Nephron (organoid): ENCODE data around the gene SIGLEC15.

Experiments
- H3K27ac Mint-ChIP-seq, 3 experiments: 2 replicates each; pipeline ENCODE4 v1.8.0; 2020; ENCODE audit warnings: mixed read lengths in 3 of 3, mild to moderate bottlenecking in 2 of 3, moderate library complexity in 1 of 3
- H3K27me3 Mint-ChIP-seq: 2 replicates; pipeline ENCODE4 v1.8.0; 2021; ENCODE audit warnings: low read depth, mild to moderate bottlenecking, moderate library complexity, mixed read lengths
- H3K36me3 Mint-ChIP-seq: 2 replicates; pipeline ENCODE4 v1.8.0; 2020; ENCODE audit warnings: low read depth, mixed read lengths
- H3K4me1 Mint-ChIP-seq: 2 replicates; pipeline ENCODE4 v1.8.0; 2020; ENCODE audit warnings: mixed read lengths
- H3K4me3 Mint-ChIP-seq, 3 experiments: 2 replicates each; pipeline ENCODE4 v1.8.0; 2020; ENCODE audit warnings: mild to moderate bottlenecking in 3 of 3, mixed read lengths in 3 of 3, moderate library complexity in 2 of 3
- H3K9me3 Mint-ChIP-seq: 2 replicates; pipeline ENCODE4 v1.8.0; 2020; ENCODE audit warnings: mixed read lengths
- TF ChIP-seq, protein P1 (sequence below), 3 experiments: fragments of 200-600 bp; sonication (generic); IDR thresholded peaks; one replicate each; pipeline ENCODE4 v1.5.0; 2021; ENCODE audit warnings: antibody characterized with exemption in 3 of 3; ENCODE audit not compliant: unreplicated experiment in 3 of 3

The SIGLEC15 gene

GRCh38 chr18:45833846-45834245, 8.4 kb downstream of the SIGLEC15 start:
- Mint-ChIP-seq H3K4me3 (no peak overlapping the region), H3K27me3 (peaks cover 56% of the 10 kb centered on the region), H3K27ac (no peak overlapping the region), H3K9me3 (peaks cover 2% of the 10 kb centered on the region), H3K4me1 (peaks cover 19% of the 10 kb centered on the region), H3K36me3 (no peaks in the 10 kb centered on the region)
- TF ChIP-seq, protein P1, sequence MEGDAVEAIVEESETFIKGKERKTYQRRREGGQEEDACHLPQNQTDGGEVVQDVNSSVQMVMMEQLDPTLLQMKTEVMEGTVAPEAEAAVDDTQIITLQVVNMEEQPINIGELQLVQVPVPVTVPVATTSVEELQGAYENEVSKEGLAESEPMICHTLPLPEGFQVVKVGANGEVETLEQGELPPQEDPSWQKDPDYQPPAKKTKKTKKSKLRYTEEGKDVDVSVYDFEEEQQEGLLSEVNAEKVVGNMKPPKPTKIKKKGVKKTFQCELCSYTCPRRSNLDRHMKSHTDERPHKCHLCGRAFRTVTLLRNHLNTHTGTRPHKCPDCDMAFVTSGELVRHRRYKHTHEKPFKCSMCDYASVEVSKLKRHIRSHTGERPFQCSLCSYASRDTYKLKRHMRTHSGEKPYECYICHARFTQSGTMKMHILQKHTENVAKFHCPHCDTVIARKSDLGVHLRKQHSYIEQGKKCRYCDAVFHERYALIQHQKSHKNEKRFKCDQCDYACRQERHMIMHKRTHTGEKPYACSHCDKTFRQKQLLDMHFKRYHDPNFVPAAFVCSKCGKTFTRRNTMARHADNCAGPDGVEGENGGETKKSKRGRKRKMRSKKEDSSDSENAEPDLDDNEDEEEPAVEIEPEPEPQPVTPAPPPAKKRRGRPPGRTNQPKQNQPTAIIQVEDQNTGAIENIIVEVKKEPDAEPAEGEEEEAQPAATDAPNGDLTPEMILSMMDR (IDR thresholded peaks at IDR 0.05; ENCODE audit: unreplicated experiment in 3 of 3) = no peak

DNA sequence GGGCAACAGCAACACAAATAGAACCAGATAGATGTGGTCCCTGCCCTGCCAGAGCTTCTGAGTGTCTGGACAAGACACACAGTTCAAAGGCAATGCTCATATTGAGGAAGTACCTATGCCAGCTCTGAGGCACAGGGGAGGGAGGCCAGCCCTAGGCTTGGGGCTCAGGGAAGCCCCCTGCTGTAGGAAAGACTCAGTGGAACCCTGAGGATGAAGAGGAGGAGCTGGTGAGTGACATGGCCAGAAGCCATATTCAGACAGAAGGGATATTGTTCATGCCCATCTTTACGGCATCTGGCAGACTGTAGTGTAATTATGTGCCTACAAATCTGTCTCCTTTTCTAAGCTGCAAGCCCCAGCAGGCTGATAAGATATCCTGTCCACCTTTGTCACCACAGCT, 8.8 kb downstream of the SIGLEC15 start:
- H3K9me3 Mint-ChIP-seq = peaks cover 2% of the 10 kb centered on the region
- no peak overlapping the region for H3K27ac Mint-ChIP-seq
- peaks cover 14% of the 10 kb centered on the region for H3K4me1 Mint-ChIP-seq
- peaks cover 61% of the 10 kb centered on the region for H3K27me3 Mint-ChIP-seq
- H3K36me3 Mint-ChIP-seq = no peaks in the 10 kb centered on the region
- TF ChIP-seq, protein P1 (IDR thresholded peaks at IDR 0.05; ENCODE audit: unreplicated experiment in 3 of 3) = no peak
- H3K4me3 Mint-ChIP-seq = no peak overlapping the region

- no peaks in the 10 kb centered on the region for H3K36me3 Mint-ChIP-seq
- peaks cover 2% of the 10 kb centered on the region for H3K9me3 Mint-ChIP-seq
- no peak overlapping the region for H3K4me3 Mint-ChIP-seq
- H3K27ac Mint-ChIP-seq = no peak overlapping the region
- peaks cover 66% of the 10 kb centered on the region for H3K27me3 Mint-ChIP-seq
- TF ChIP-seq, protein P1 (IDR thresholded peaks at IDR 0.05; ENCODE audit: unreplicated experiment in 3 of 3) = no peak
- H3K4me1 Mint-ChIP-seq = peaks cover 6% of the 10 kb centered on the region
Measured at GRCh38 chr18:45835057-45835636, 9.7 kb downstream of the SIGLEC15 start.

DNA sequence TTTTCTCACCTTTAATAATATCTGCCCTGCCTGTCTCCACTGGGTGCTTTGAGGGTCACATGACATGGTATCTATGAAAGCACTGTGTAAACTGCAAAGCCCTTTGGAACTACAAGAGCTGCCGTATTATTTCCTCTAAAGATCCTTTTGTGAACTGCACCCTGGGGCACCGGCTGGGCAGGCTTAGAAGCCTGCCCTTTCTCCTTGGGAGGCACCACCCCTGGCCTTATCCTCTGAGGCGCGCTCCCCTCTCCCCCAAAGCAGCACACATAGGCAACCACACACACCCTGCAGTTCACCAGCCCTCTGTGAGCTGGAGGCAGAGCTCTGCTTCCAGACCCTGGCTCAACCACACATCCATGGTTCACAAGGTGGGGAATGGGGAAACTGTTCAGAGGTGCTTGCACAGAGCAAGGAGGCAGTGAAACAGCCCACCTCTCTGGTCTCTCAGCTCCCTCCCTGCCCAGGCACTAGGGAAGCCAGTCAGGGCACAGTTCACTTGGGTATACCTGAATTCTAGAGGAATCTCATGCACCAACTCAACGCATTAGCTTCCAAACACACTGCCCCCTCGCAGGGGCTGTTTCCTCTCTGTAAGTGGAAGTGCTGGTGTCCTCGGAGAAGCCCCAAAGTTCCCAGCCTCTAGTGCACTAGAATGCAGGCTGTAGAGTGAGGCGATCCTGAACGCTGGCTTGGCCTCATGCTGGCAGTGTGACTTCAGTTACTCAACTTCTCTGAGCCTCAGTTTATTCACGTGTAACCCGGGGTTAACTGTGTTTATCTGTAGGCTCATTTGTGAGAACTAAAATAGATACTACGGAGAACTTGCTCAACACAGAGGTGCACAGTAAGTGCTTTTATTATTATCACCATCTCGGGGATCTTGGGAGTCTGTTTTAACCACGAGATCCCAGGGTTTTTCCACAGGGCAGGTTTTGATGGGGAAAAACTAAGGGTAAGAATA, 11.0 kb downstream of the SIGLEC15 start:
- H3K27ac Mint-ChIP-seq = no peak overlapping the region
- TF ChIP-seq, protein P1 (IDR thresholded peaks at IDR 0.05; ENCODE audit: unreplicated experiment in 3 of 3) = no peak
- peaks cover 68% of the 10 kb centered on the region for H3K27me3 Mint-ChIP-seq
- no peaks in the 10 kb centered on the region for H3K4me1 Mint-ChIP-seq
- peaks cover 2% of the 10 kb centered on the region for H3K9me3 Mint-ChIP-seq
- no peaks in the 10 kb centered on the region for H3K36me3 Mint-ChIP-seq
- H3K4me3 Mint-ChIP-seq = peak overlapping the region; percentile 28 to 53 (median 46)

- Mint-ChIP-seq H3K4me1 (no peaks in the 10 kb centered on the region), H3K4me3 (no peak overlapping the region)
- TF ChIP-seq, protein P1 (IDR thresholded peaks at IDR 0.05; ENCODE audit: unreplicated experiment in 3 of 3) = peak in 1 of 3 experiments; percentile 32
Measured at GRCh38 chr18:45837283-45838070, 12.0 kb downstream of the SIGLEC15 start.

More at GRCh38 chr18:45837283-45838070, 12.0 kb downstream of the SIGLEC15 start:
- H3K27ac Mint-ChIP-seq = no peak overlapping the region
- H3K9me3 Mint-ChIP-seq = peaks cover 2% of the 10 kb centered on the region
- H3K27me3 Mint-ChIP-seq = peaks cover 67% of the 10 kb centered on the region
- no peaks in the 10 kb centered on the region for H3K36me3 Mint-ChIP-seq
